Transverse colon (tissue), 4 donors: ENCODE data around the gene GNA12.

Source experiments
- CTCF ChIP-seq, 5 experiments: fragments of 200-600 bp in 3 of 5; fragments of 450-650 bp in 2 of 5; sonication (generic) in 3 of 5; IDR thresholded peaks; 1 replicate in 2 of 5; 2 replicates in 3 of 5; pipeline ENCODE4 v1.5.1; 2016 to 2017; ENCODE audit warnings: antibody characterized with exemption in 5 of 5, inconsistent platforms in 3 of 5, mild to moderate bottlenecking in 2 of 5, moderate library complexity in 1 of 5
- EP300 ChIP-seq: sonication (generic); formaldehyde crosslinking; IDR thresholded peaks from one replicate; pipeline ENCODE4 v1.6.1; 2017; ENCODE audit warnings: antibody characterized with exemption, low read depth
- POLR2A ChIP-seq: fragments of 450-650 bp; IDR thresholded peaks from one replicate; pipeline ENCODE4 v1.6.1; 2016; ENCODE audit warnings: antibody characterized with exemption, mild to moderate bottlenecking, moderate library complexity
- POLR2AphosphoS5 ChIP-seq, 3 donors: sonication (generic); formaldehyde crosslinking; IDR thresholded peaks; one replicate each; pipeline ENCODE4 v1.6.1; 2016; ENCODE audit warnings: antibody characterized with exemption in 3 of 3

GRCh38 chr7:2818653-2819052 lies 25.5 kb downstream of the GNA12 start:
- no peak for TF ChIP-seq CTCF (IDR thresholded peaks at IDR 0.05)
- TF ChIP-seq EP300, result no peak
- no peak for TF ChIP-seq POLR2A
- no peak for TF ChIP-seq POLR2AphosphoS5 (IDR thresholded peaks at IDR 0.05)
